ENCODE results near the gene PREX1. TPM values are rescaled to one million over a fixed set of nuclear protein-coding genes. Genes with fewer than 3 reads are reported as not detected.
A peak's percentile ranks its signal among the peaks of the same experiment; 100 is the strongest.

The PREX1 gene
- total and polyA plus RNA-seq, 2 donors (not counting 3 experiments of a cell fraction or from before 2014, with no cell fraction given): 51.3 to 72.9 TPM

DNA sequence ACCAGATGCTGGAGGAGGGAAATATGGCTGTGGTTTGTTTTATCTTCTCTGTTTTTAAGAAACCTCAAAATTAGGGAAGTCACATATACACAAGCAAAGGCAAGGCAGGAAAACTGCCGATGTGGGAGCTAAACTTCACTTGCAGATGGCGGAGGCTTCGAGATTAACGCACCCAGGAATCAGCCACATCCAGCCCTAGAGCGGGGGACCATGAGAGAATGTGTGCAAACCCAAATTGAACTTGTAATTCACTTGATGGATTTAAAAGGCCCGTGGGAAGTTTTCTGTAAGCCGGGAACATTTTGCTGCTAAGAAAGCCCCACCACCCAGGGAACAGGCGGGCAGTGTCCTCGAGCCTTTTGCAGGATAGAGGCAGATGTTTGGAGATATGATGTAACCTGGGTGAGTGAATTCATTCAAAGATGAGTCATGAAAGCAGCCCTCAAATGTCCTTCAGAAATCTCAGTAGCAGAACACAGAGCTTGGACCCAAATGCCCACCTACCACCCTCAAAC lies 39.9 kb downstream of the PREX1 start:
- Histone ChIP-seq H3K9me3 (replicated peaks; ENCODE audit: control insufficient read depth, insufficient read depth, low read length) (no peaks in the 10 kb centered on the region), H3K4me2 (ENCODE audit: insufficient read depth, low read length) (no peak overlapping the region), H3K9ac (replicated peaks; ENCODE audit: extremely low read depth, insufficient read depth, low read length) (no peak overlapping the region), H3K4me3 (replicated peaks in 1 of 3; ENCODE audit: insufficient read depth in 1 of 3, low read depth in 1 of 3, low read length in 3 of 3) (no peak overlapping the region), H3K27me3 (ENCODE audit: control insufficient read depth in 2 of 2, insufficient read depth in 2 of 2, low read length in 2 of 2) (no peaks in the 10 kb centered on the region), H3K36me3 (ENCODE audit: control insufficient read depth in 2 of 2, extremely low read depth in 1 of 2, insufficient read depth in 2 of 2, low read length in 2 of 2) (no peaks in the 10 kb centered on the region), H3K4me1 (ENCODE audit: control insufficient read depth, extremely low read depth, insufficient read depth, low read length) (peaks cover 18% of the 10 kb centered on the region), H3K79me2 (ENCODE audit: control insufficient read depth, insufficient read depth, low read length) (peaks cover 97% of the 10 kb centered on the region), H3K9me1 (replicated peaks; ENCODE audit: control insufficient read depth, extremely low read depth, insufficient read depth, low read length) (no peaks in the 10 kb centered on the region), H2AFZ (ENCODE audit: low read depth, low read length) (no peak overlapping the region), H3K27ac (ENCODE audit: insufficient read depth, low read depth, low read length) (no peak overlapping the region), H4K20me1 (replicated peaks; ENCODE audit: control insufficient read depth, extremely low read depth, insufficient read depth, low read length) (peaks cover 2% of the 10 kb centered on the region)
- ChIA-PET CTCF (interaction anchor here (0.9 to 2.0 kb wide), 4 partner anchors 9 to 130 kb away, joined by 3 to 7 read pairs (median 6); no protein-coding TSS in a partner anchor), POLR2A (no interaction called here)
- BruUV-seq (replicated peaks): no TSS peak
- intact Hi-C loops (cut with micrococcal nuclease): no loop called here
- DNase-seq (ENCODE audit: low read depth, low spot score): no peak
- TF ChIP-seq, protein P1, sequence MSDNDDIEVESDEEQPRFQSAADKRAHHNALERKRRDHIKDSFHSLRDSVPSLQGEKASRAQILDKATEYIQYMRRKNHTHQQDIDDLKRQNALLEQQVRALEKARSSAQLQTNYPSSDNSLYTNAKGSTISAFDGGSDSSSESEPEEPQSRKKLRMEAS (IDR thresholded peaks at IDR 0.05; ENCODE audit: insufficient read depth, insufficient read length): no peak
- TF ChIP-seq JUN (IDR thresholded peaks at IDR 0.05; ENCODE audit: borderline replicate concordance, insufficient read depth, insufficient read length, low read depth) (peak; percentile 37), POLR2AphosphoS5 (IDR thresholded peaks at IDR 0.05; ENCODE audit: insufficient read depth, low read depth, low read length) (no peak), EZH2 (IDR thresholded peaks at IDR 0.05; ENCODE audit: borderline replicate concordance, low read depth, low read length, severe bottlenecking) (no peak), FOS (IDR thresholded peaks at IDR 0.05; ENCODE audit: borderline replicate concordance, insufficient read depth, low read length) (peak; percentile 48), GATA2 (IDR thresholded peaks at IDR 0.05; ENCODE audit: insufficient read depth, insufficient read length, low read depth, low read length) (no peak), POLR2A (IDR thresholded peaks at IDR 0.05; ENCODE audit: low read depth, low read length) (no peak), MYC (IDR thresholded peaks at IDR 0.05; ENCODE audit: low read depth, low read length) (no peak)
- TF ChIP-seq, protein P2, sequence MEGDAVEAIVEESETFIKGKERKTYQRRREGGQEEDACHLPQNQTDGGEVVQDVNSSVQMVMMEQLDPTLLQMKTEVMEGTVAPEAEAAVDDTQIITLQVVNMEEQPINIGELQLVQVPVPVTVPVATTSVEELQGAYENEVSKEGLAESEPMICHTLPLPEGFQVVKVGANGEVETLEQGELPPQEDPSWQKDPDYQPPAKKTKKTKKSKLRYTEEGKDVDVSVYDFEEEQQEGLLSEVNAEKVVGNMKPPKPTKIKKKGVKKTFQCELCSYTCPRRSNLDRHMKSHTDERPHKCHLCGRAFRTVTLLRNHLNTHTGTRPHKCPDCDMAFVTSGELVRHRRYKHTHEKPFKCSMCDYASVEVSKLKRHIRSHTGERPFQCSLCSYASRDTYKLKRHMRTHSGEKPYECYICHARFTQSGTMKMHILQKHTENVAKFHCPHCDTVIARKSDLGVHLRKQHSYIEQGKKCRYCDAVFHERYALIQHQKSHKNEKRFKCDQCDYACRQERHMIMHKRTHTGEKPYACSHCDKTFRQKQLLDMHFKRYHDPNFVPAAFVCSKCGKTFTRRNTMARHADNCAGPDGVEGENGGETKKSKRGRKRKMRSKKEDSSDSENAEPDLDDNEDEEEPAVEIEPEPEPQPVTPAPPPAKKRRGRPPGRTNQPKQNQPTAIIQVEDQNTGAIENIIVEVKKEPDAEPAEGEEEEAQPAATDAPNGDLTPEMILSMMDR (IDR thresholded peaks at IDR 0.05; ENCODE audit: extremely low read depth in 1 of 2, insufficient read depth in 1 of 2, low read depth in 1 of 2, low read length in 2 of 2): no peak
- dilution Hi-C loops (cut with MboI; ENCODE audit: extremely low pct_ligation_motif_present, low sequenced_read_pairs): no loop called here
- no peak for FAIRE-seq
